Measurements from ENCODE around the gene ADA.

- TF ChIP-seq CTCF (IDR thresholded peaks at IDR 0.05), result no peak
- TF ChIP-seq POLR2A (IDR thresholded peaks at IDR 0.05), result no peak
Measured at GRCh38 chr20:44635877-44636276, 15.6 kb downstream of the ADA start.
